Measurements from ENCODE around the gene TAF11L10.
"Not testable (repeated sequence)": the region's sequence is repeated elsewhere in the genome, so short reads cannot be mapped to it uniquely, and the experiment has no call there.

Gene TAF11L10

GRCh38 chr5:17597728-17598127 lies at the start of gene TAF11L10:
Gene TAF11L10, minus strand, starts transcription at chr5:17597828.
- not testable (repeated sequence) for DNase-seq (ENCODE audit: low read depth in 2 of 2)

GRCh38 chr5:17634160-17634559 lies 36.5 kb upstream of the TAF11L10 start, which contains the start of gene TAF11L14:
Gene TAF11L14, plus strand, starts transcription at chr5:17634460.
- DNase-seq (ENCODE audit: low read depth in 2 of 2): no peak

GRCh38 chr5:17631788-17632187 lies 34.2 kb upstream of the TAF11L10 start, which contains the start of gene TAF11L13:
Gene TAF11L13, plus strand, starts transcription at chr5:17632088.
- DNase-seq (ENCODE audit: low read depth in 2 of 2): not testable (repeated sequence)

- DNase-seq (ENCODE audit: low read depth in 2 of 2): no peak
These were observed 28.1 kb upstream of the TAF11L10 start for GRCh38 chr5:17625686-17626085.

- DNase-seq (ENCODE audit: low read depth in 2 of 2): no peak
These were observed 23.0 kb upstream of the TAF11L10 start for GRCh38 chr5:17620627-17621026.

GRCh38 chr5:17619354-17619753 lies 21.7 kb upstream of the TAF11L10 start:
- DNase-seq (ENCODE audit: low read depth in 2 of 2): no peak

- DNase-seq (ENCODE audit: low read depth in 2 of 2): no peak
These were observed 17.4 kb upstream of the TAF11L10 start for GRCh38 chr5:17614872-17615605.

- DNase-seq (ENCODE audit: low read depth in 2 of 2): not testable (repeated sequence)
These were observed 12.5 kb upstream of the TAF11L10 start, which contains the start of gene TAF11L12 for GRCh38 chr5:17610092-17610491. Gene TAF11L12, plus strand, starts transcription at chr5:17610392.

- DNase-seq (ENCODE audit: low read depth in 2 of 2): not testable (repeated sequence)
These were observed 9.8 kb upstream of the TAF11L10 start for GRCh38 chr5:17607461-17607860.

GRCh38 chr5:17604951-17605350 lies 7.3 kb upstream of the TAF11L10 start:
- DNase-seq (ENCODE audit: low read depth in 2 of 2): no peak

GRCh38 chr5:17603880-17604279 lies 6.3 kb upstream of the TAF11L10 start, which contains the start of gene TAF11L11:
Gene TAF11L11, plus strand, starts transcription at chr5:17604183.
- DNase-seq (ENCODE audit: low read depth in 2 of 2): not testable (repeated sequence)

- DNase-seq (ENCODE audit: low read depth in 2 of 2): not testable (repeated sequence)
These were observed 3.4 kb downstream of the TAF11L10 start, which contains the start of gene TAF11L9 for GRCh38 chr5:17594255-17594654. Gene TAF11L9, minus strand, starts transcription at chr5:17594394.

- not testable (repeated sequence) for DNase-seq (ENCODE audit: low read depth in 2 of 2)
These were observed 6.8 kb downstream of the TAF11L10 start, which contains the start of gene TAF11L8 for GRCh38 chr5:17590860-17591259. Gene TAF11L8, minus strand, starts transcription at chr5:17590960.

GRCh38 chr5:17585658-17586057 lies 12.0 kb downstream of the TAF11L10 start, which contains the start of gene TAF11L7:
Gene TAF11L7, minus strand, starts transcription at chr5:17585758.
- not testable (repeated sequence) for DNase-seq (ENCODE audit: low read depth in 2 of 2)
